Thymus (tissue), 11 donors: Measurements from ENCODE around the gene DNAI1. TPM values are rescaled to one million over a fixed set of nuclear protein-coding genes. Genes with fewer than 3 reads are reported as not detected.
"Not testable (repeated sequence)": the region's sequence is repeated elsewhere in the genome, so short reads cannot be mapped to it uniquely, and the experiment has no call there.

Experiments
- DNase-seq, 9 donors: peaks; one replicate each; pipeline ENCODE4 v3.0.0-alpha.2; 2013; ENCODE audit warnings: low spot score in 9 of 9, low read depth in 6 of 9, missing footprints in 1 of 9
- H3K27ac ChIP-seq, 2 donors: one replicate each; pipeline ENCODE4 v1.5.1; 2013; ENCODE audit warnings: control low read depth in 1 of 2, low read depth in 1 of 2, low read length in 1 of 2, mild to moderate bottlenecking in 1 of 2, moderate library complexity in 1 of 2
- H3K27me3 ChIP-seq, 2 donors: one replicate each; pipeline ENCODE4 v1.5.1; 2013; ENCODE audit warnings: low read length in 1 of 2; ENCODE audit not compliant: control insufficient read depth in 2 of 2, insufficient read depth in 1 of 2
- H3K36me3 ChIP-seq, 2 donors: one replicate each; pipeline ENCODE4 v1.5.1; 2013; ENCODE audit warnings: low read length in 1 of 2, mild to moderate bottlenecking in 1 of 2, moderate library complexity in 1 of 2; ENCODE audit not compliant: control insufficient read depth in 2 of 2, insufficient read depth in 2 of 2
- H3K4me1 ChIP-seq, 2 donors: one replicate each; pipeline ENCODE4 v1.5.1; 2013; ENCODE audit warnings: low read length in 2 of 2; ENCODE audit not compliant: control insufficient read depth in 2 of 2, insufficient read depth in 2 of 2
- H3K4me3 ChIP-seq, 2 donors: one replicate each; pipeline ENCODE4 v1.5.1; 2013; ENCODE audit warnings: low read length in 2 of 2, control low read depth in 1 of 2, mild to moderate bottlenecking in 1 of 2
- H3K9me3 ChIP-seq, 2 donors: one replicate each; pipeline ENCODE4 v1.5.1; 2013; ENCODE audit warnings: low read length in 1 of 2, mild to moderate bottlenecking in 1 of 2; ENCODE audit not compliant: control insufficient read depth in 2 of 2, insufficient read depth in 1 of 2
- WGBS: extraction: QIAGEN DNeasy Blood & Tissue Kit; methylation state at CpG from one replicate; pipeline ENCODE4 v1.1.7; 2013; 5-methylcytosine and 5-hydroxymethylcytosine counted together
- polyA plus RNA-seq: library from polyadenylated mRNA; stranded (reverse); fragments of 200-250 nt; gene quantifications from one replicate; pipeline ENCODE4 v1.2.3, GENCODE V29; 2013
- total RNA-seq: library from RNA; stranded (reverse); fragments of 120-200 nt; gene quantifications from one replicate; pipeline ENCODE4 v1.2.4, GENCODE V29; 2013
- donor health status: healthy.

The DNAI1 gene
- total and polyA plus RNA-seq, 2 donors: 0.38 to 0.75 TPM

DNA sequence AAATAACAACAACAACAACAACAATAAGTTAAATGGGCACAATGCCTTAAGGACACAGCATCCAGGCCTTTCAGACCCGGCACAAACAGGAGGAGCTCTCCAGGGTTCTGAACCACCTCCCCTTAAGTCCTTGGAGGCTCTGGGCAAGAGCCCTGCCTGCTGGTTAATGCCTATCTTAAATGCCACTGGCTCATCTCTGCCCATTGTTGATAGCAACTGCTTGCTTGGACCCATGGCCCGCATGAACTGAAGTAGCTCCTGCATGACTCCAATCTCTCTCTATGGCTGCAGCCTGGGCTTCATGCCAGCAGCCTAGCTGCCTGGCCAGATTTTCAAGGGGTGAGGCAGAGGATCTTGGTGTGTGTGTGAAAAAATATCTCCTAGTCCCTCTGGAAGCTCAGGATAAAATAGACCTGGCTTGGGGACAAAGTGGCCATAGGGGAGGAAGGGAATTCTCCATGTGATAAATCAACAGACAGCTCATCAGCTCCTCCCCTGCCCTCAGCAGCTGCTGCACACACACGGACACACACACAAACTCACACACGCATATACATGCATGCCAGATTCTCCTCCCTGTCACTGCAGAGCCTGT, 27.7 kb upstream of the DNAI1 start:
- H3K36me3 ChIP-seq: no peaks in the 10 kb centered on the region

DNA sequence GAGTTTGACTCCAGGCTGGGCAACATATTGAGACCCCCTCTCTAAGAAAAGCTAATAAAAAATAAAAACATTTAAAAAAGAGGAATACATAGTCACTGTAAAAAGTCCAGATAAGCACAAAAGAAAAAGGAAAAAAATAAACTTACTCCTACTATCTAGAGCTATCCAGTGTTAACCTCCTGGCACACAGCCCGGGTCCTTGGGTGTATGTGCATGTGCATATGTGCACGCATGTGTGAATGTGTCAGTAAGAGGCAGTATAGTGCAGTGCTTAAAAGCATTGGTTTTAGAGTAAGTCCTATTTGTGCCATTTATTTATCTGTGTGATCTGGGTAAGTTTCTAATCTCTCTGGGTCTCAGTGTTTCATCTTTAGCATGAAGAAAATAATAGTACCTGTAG, 26.9 kb upstream of the DNAI1 start:
- Histone ChIP-seq H3K36me3 (no peaks in the 10 kb centered on the region), H3K4me1 (no peaks in the 10 kb centered on the region), H3K9me3 (no peaks in the 10 kb centered on the region), H3K4me3 (no peak overlapping the region), H3K27me3 (no peaks in the 10 kb centered on the region), H3K27ac (no peak overlapping the region)
- 98% methylated on average over 2 of the region's 2 CpGs for WGBS
- no peak for DNase-seq

More for the DNA sequence above, 27.7 kb upstream of the DNAI1 start:
- DNase-seq: peak; percentile 18 to 70 (median 38)
- H3K4me3 ChIP-seq: no peak overlapping the region
- H3K9me3 ChIP-seq: no peaks in the 10 kb centered on the region
- H3K27me3 ChIP-seq: no peaks in the 10 kb centered on the region
- H3K4me1 ChIP-seq: no peaks in the 10 kb centered on the region
- 56% methylated on average over 4 of the region's 4 CpGs for WGBS
- no peak overlapping the region for H3K27ac ChIP-seq

DNA sequence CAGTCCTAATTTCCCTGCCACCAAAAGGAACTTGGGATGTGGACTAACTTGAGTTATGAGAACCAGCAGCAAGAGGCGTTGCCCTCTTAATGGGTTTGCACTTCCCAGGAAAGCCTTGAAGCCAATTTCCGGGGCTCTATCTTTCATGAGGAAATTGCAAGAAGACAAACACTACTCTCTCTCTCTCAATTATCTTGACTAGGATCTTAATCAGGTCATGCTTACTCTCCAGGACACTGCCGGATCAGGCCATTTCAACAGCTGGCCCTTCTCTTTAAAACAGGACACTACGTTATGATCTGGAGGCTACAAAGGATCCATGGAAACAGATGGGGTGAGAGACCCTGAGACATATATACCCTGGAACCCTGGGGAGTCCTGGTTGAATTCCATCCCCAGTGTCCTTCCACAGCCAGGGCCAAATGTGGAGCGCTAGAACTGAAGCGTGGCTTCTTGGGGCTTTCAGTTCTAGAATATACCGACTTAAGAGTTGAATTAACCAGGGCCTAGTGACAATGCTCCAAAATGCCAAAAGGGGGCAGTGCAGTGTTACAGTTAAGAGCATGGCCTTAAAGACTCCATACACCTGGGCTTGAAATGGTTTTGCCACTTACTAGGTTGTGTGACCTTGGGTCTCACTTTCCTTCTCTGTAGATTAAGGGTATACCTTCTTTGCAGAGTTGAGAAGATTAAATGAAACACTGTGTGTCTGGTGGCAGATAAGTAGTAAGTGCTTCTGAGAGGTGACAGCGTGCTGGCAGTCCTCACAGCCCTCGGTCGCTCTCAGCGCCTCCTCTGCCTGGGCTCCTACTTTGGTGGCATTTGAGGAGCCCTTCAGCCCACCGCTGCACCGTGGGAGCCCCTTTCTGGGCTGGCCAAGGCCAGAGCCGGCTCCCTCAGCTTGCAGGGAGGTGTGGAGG, 21.3 kb upstream of the DNAI1 start:
- Histone ChIP-seq H3K4me3 (no peak overlapping the region), H3K27ac (no peak overlapping the region), H3K4me1 (no peaks in the 10 kb centered on the region), H3K27me3 (no peaks in the 10 kb centered on the region), H3K9me3 (no peaks in the 10 kb centered on the region), H3K36me3 (no peaks in the 10 kb centered on the region)
- peak; percentile 37 to 87 (median 72) for DNase-seq
- 82% methylated on average over 14 of the region's 14 CpGs for WGBS

DNA sequence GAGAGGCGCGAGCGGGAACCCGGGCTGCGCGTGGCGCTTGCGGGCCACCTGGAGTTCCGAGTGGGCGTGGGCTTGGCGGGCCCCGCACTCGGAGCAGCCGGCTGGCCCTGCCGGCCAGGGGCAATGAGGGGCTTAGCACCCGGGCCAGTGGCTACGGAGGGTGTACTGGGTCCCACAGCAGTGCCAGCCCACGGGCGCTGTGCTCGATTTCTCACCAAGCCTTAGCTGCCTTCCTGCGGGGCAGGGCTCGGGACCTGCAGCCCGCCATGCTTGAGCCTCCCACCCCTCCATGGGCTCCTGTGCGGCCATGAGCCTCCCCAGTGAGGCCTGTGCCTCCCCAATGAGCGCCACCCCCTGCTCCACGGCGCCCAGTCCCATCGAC, 20.7 kb upstream of the DNAI1 start:
- not testable (repeated sequence) for H3K4me1 ChIP-seq, H3K36me3 ChIP-seq, H3K4me3 ChIP-seq, DNase-seq, H3K27me3 ChIP-seq, H3K9me3 ChIP-seq, H3K27ac ChIP-seq
- 97% methylated on average over 28 of the region's 28 CpGs for WGBS

DNA sequence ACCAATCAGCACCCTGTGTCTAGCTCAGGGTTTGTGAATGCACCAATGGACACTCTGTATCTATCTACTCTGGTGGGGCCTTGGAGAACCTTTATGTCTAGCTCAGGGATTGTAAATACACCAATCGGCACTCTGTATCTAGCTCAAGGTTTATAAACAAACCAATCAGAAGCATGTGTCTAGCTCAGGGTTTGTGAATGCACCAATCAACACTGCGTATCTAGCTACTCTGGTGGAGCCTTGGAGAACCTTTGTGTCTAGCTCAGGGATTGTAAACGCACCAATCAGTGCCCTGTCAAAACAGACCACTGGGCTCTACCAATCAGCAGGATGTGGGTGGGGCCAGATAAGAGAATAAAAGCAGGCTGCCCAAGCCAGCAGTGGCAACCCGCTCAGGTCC, 20.1 kb upstream of the DNAI1 start:
- WGBS: over 99% methylated on average over 4 of the region's 4 CpGs
- DNase-seq, H3K4me3 ChIP-seq, H3K27me3 ChIP-seq, H3K27ac ChIP-seq, H3K36me3 ChIP-seq, H3K9me3 ChIP-seq, H3K4me1 ChIP-seq: not testable (repeated sequence)

DNA sequence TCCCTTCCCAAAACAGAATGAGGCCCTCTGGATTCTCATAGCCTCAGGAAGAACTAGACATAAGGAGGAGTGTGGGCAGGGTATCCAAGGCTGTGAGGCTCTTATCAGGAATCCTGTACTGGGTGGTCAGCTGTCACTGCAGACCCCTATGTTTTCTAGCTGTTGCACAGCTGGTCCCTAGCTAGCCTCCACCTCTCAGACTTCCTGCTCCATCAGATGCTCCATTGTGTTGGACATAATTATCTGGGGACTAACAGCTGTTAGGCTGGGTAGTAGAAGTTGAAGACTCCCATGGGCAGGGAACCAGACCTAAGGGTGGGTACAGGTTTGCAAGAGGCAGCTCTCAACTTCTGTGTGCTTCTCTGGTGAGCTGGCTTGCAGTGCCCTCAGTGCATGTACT, 18.6 kb upstream of the DNAI1 start:
- no peaks in the 10 kb centered on the region for H3K36me3 ChIP-seq
- no peaks in the 10 kb centered on the region for H3K4me1 ChIP-seq
- DNase-seq: no peak
- no peaks in the 10 kb centered on the region for H3K9me3 ChIP-seq
- no peak overlapping the region for H3K27ac ChIP-seq
- no peaks in the 10 kb centered on the region for H3K27me3 ChIP-seq
- H3K4me3 ChIP-seq: no peak overlapping the region

DNA sequence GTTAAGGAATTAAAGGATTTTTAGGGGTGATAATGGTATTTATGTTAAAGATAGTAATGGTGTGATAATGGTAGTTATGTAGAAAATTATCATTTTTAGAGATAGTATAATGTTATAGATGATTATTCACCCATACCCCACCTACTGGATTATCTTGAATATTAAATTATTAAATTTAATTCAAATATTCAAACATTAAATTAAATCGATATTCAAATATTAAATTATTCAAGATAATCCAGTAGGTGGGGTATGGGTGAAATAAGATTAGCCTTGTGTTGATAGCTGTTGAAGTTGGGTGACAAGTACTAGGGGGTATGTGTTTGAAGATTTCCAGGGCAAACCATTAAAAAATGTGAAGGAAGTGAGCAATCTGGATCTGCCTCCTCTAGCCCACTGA, 15.8 kb upstream of the DNAI1 start:
- no peak for DNase-seq
- Histone ChIP-seq H3K4me1 (no peaks in the 10 kb centered on the region), H3K9me3 (no peaks in the 10 kb centered on the region), H3K36me3 (no peaks in the 10 kb centered on the region), H3K27ac (no peak overlapping the region), H3K27me3 (no peaks in the 10 kb centered on the region), H3K4me3 (no peak overlapping the region)
- 98% methylated on average over 1 of the region's 1 CpG for WGBS

DNA sequence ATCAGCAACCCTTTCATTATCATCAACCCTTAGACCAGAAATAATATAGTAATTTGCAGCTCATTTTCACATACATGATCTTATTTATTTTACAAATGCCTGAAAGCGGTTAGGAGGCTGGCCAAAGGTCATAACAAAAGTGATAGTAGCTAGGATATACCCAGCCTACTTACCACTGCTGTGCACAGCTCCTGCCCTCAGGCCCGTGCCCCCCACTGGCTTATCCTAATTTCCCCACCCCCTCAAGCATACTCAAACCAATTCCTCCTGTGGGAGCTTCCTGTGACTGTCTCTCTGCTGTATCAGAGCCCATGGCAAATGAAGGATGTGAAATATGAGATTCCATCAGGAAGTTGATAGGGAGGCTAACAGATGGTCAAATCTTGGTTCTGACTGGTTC, 15.1 kb upstream of the DNAI1 start:
- WGBS: 92% methylated on average over 2 of the region's 2 CpGs
- Histone ChIP-seq H3K36me3 (no peaks in the 10 kb centered on the region), H3K4me1 (no peaks in the 10 kb centered on the region), H3K27me3 (no peaks in the 10 kb centered on the region), H3K9me3 (no peaks in the 10 kb centered on the region), H3K27ac (no peak overlapping the region), H3K4me3 (no peak overlapping the region)
- no peak for DNase-seq

DNA sequence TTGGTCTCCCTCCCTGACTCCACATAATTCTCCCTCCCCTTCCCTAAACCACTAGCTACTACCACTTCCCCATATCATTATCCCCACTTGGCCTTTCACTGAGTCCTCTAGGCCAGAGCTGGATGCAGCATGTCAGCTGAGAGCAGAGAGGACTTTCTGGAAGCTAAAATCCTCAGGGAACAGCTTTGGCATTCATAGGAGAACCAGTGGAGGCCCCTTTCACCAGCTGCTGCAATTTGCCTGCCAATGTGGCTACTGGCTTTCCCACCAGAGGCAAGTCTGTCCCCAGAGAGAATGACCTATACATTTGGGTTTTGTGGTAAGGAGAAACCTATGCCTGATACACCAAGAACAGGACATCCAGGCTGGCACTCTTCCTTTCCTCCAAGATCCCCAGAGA, 14.6 kb upstream of the DNAI1 start:
- H3K4me1 ChIP-seq: no peaks in the 10 kb centered on the region
- DNase-seq: no peak
- no peak overlapping the region for H3K27ac ChIP-seq
- no peaks in the 10 kb centered on the region for H3K9me3 ChIP-seq
- H3K36me3 ChIP-seq: no peaks in the 10 kb centered on the region
- H3K4me3 ChIP-seq: no peak overlapping the region
- H3K27me3 ChIP-seq: no peaks in the 10 kb centered on the region
